Spleen (tissue), 7 donors: ENCODE results near the gene ZNF574.

Experiments
- POLR2A ChIP-seq, 3 donors: fragments of 450-650 bp; IDR thresholded peaks; one replicate each; pipeline ENCODE4 v1.5.1; 2017; ENCODE audit warnings: antibody characterized with exemption in 3 of 3, mild to moderate bottlenecking in 1 of 3
- POLR2AphosphoS5 ChIP-seq, 3 donors: sonication (generic); formaldehyde crosslinking; IDR thresholded peaks; one replicate each; pipeline ENCODE4 v1.5.1; 2017; ENCODE audit warnings: antibody characterized with exemption in 3 of 3
- TF ChIP-seq, protein P1 (sequence below), 11 experiments: fragments of 200-600 bp in 7 of 11; fragments of 450-650 bp in 4 of 11; sonication (generic) in 4 of 11; IDR thresholded peaks in 8 of 11; conservative IDR thresholded peaks in 3 of 11; 1 replicate in 7 of 11; 2 replicates in 4 of 11; pipeline versions ENCODE4 v1.4.0 to v1.8.0; 2016 to 2021; ENCODE audit warnings: antibody characterized with exemption in 11 of 11, inconsistent platforms in 4 of 11, mild to moderate bottlenecking in 1 of 11
- donor health status: DM: no; HTN: no; CAD: no; lungs with moderate emphysema.
- donor health status: DM: no; HTN: no; CAD: no.
- donor health status: DM: no; HTN: no; CAD: no.

DNA sequence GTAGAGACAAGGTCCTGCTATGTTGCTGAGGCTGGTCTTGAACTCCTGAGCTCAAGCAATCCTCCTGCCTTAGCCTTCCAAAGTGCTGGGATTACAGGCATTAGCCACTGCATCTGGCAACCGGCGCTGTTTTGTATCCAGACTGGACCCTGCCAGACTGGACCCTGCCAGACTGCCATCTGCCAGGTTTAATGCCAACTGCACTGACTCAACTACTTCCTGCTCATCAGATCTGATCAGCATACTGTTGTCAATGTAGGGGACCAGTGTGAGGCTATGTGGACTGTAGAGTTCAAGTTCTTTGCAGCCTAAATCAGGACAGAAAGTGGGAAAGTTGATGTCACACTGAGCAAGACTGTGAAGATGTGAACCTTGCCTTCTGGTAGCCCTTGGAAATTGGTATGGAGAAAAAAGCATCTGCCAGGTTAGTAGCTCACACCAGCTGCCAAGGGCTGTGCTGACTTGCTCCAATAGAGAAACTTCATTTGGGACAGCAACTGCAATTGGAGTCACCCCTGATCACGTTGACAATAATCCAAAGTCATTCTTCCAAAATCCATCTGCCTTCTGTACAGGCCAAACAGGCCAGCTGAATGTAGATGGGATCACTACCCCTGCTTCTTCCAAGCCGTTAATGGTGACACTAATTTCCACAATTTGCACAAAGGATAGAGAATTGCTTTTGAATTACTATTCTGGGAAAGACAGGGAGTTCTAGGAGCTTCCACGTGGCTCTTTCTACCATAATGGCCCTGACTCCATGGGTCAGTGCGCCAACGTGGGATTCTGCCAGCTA, 45.1 kb upstream of the ZNF574 start:
- TF ChIP-seq, protein P1, sequence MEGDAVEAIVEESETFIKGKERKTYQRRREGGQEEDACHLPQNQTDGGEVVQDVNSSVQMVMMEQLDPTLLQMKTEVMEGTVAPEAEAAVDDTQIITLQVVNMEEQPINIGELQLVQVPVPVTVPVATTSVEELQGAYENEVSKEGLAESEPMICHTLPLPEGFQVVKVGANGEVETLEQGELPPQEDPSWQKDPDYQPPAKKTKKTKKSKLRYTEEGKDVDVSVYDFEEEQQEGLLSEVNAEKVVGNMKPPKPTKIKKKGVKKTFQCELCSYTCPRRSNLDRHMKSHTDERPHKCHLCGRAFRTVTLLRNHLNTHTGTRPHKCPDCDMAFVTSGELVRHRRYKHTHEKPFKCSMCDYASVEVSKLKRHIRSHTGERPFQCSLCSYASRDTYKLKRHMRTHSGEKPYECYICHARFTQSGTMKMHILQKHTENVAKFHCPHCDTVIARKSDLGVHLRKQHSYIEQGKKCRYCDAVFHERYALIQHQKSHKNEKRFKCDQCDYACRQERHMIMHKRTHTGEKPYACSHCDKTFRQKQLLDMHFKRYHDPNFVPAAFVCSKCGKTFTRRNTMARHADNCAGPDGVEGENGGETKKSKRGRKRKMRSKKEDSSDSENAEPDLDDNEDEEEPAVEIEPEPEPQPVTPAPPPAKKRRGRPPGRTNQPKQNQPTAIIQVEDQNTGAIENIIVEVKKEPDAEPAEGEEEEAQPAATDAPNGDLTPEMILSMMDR (IDR thresholded peaks at IDR 0.05 in 8 of 11, conservative IDR thresholded peaks at IDR 0.05 in 3 of 11), result no peak
- no peak for TF ChIP-seq POLR2A (IDR thresholded peaks at IDR 0.05)
- no peak for TF ChIP-seq POLR2AphosphoS5 (IDR thresholded peaks at IDR 0.05)
